DOHH2 (cell line): ENCODE data around the gene CLASP2.

ENCODE experiments used
- CTCF ChIP-seq: fragments of 200-600 bp; sonication (generic); IDR thresholded peaks from one replicate; pipeline ENCODE4 v1.5.1; 2014; ENCODE audit warnings: antibody characterized with exemption, mild to moderate bottlenecking, low read depth, low read length; ENCODE audit not compliant: poor library complexity, severe bottlenecking
- EZH2phosphoT487 ChIP-seq: fragments of 200-600 bp; sonication (generic); IDR thresholded peaks from 2 replicates; pipeline ENCODE4 v1.6.1; 2017; ENCODE audit warnings: borderline replicate concordance, mild to moderate bottlenecking, antibody characterized with exemption, low read length, moderate library complexity, mixed read lengths

- TF ChIP-seq CTCF (no peak), EZH2phosphoT487 (no peak)
Observed at GRCh38 chr3:33665294-33665693, 52.8 kb downstream of the CLASP2 start.
